GM06990 (cell line): ENCODE results near the gene PRR23C.

Experiments
- DNase-seq: peaks from one replicate; pipeline ENCODE4 v3.0.0-alpha.2; 2011; ENCODE audit not compliant: insufficient read length; ENCODE audit errors: extremely low read depth
- H3K27me3 ChIP-seq: replicated peaks from 2 replicates; pipeline ENCODE4 v1.6.0; 2011; ENCODE audit warnings: low read length; ENCODE audit not compliant: control insufficient read depth, insufficient read depth
- H3K36me3 ChIP-seq: 2 replicates; pipeline ENCODE4 v1.5.1; 2011; ENCODE audit warnings: low read length; ENCODE audit not compliant: control insufficient read depth, insufficient read depth
- H3K4me3 ChIP-seq: replicated peaks from 2 replicates; pipeline ENCODE4 v1.5.1; 2011; ENCODE audit warnings: low read depth, mild to moderate bottlenecking, control low read depth, low read length
- TF ChIP-seq, protein P1 (sequence below): IDR thresholded peaks from 2 replicates; pipeline ENCODE4 v1.5.1; 2011; ENCODE audit warnings: low read length, control low read depth, mild to moderate bottlenecking, inconsistent platforms; ENCODE audit not compliant: insufficient read depth, poor library complexity, severe bottlenecking

The PRR23C gene

DNA sequence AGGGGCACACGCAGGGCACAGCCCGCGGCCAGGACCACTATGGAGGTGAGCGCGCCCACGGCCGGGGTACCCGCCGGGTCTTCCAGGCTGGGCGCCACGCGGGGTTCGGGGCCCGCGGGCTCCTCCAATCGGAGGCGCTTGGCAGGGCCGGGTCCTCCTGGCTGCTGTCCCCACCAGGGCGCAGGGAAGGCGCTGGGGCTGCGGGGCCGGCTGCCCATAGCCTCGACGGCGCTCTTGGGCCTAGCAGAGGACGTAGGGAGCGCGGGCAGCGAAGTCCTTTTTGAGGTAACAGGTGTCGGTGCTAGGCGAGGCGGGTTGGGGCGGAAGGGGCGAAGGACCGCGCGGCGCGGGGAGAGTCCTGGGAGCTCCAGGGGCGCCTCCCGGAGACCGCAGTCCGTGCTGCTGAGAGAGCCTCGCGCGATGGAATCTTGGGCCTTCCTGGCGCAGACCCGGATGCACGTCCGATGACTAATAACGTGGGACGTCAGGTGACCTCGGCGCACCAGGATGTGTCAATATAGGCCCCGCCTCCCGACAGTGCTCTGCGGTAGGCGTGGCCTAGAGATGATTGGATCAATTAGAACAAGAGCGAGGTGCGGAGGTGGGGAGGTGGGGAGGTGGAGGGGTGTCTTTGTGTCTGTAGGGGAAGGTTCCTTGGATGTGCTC lies 38.5 kb downstream of the PRR23C start, which contains the start of gene PRR23A:
TSS of gene PRR23A (minus strand) at position 218 of the 666 bp plus-strand sequence. CDS start at position 218, 0 bp downstream.
- DNase-seq = no peak
- Histone ChIP-seq H3K36me3 (no peaks in the 10 kb centered on the region), H3K27me3 (no peaks in the 10 kb centered on the region), H3K4me3 (no peak within 1 kb of the TSS)
- TF ChIP-seq, protein P1, sequence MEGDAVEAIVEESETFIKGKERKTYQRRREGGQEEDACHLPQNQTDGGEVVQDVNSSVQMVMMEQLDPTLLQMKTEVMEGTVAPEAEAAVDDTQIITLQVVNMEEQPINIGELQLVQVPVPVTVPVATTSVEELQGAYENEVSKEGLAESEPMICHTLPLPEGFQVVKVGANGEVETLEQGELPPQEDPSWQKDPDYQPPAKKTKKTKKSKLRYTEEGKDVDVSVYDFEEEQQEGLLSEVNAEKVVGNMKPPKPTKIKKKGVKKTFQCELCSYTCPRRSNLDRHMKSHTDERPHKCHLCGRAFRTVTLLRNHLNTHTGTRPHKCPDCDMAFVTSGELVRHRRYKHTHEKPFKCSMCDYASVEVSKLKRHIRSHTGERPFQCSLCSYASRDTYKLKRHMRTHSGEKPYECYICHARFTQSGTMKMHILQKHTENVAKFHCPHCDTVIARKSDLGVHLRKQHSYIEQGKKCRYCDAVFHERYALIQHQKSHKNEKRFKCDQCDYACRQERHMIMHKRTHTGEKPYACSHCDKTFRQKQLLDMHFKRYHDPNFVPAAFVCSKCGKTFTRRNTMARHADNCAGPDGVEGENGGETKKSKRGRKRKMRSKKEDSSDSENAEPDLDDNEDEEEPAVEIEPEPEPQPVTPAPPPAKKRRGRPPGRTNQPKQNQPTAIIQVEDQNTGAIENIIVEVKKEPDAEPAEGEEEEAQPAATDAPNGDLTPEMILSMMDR = no peak

DNA sequence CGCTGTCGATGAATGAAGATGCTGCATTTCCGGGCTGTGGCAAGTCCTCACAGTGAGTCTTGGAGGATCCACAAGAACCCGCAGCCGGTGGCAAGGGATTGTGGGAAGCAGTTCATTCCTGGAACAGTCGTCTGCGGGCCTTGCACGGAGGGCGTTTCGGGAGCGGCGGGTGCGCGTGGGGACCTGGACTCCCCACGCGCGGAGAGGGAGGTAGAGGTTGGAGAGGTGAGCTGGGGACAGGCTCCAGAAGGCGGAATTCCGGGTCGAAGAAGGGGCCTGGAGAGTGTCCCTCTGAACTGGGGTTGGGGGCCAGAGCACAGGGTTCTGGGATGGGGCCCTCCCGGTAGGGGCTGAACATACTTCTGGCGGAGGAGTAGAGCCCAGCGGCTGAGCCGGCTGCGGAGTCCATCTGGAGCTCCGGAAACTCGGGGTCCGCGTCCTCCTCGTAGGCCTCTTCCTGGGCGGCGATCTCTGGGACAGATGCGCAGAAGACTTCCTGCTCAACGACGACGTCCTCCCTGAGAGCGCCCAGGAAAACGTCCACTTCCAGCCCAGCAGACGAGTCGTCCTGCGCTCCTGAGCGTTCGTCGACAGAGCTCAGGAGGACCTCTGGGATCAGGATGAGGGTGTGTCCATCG lies 39.2 kb downstream of the PRR23C start:
- no peaks in the 10 kb centered on the region for H3K27me3 ChIP-seq
- H3K36me3 ChIP-seq = no peaks in the 10 kb centered on the region
- TF ChIP-seq, protein P1 = no peak
- DNase-seq = no peak
- H3K4me3 ChIP-seq = no peak overlapping the region

DNA sequence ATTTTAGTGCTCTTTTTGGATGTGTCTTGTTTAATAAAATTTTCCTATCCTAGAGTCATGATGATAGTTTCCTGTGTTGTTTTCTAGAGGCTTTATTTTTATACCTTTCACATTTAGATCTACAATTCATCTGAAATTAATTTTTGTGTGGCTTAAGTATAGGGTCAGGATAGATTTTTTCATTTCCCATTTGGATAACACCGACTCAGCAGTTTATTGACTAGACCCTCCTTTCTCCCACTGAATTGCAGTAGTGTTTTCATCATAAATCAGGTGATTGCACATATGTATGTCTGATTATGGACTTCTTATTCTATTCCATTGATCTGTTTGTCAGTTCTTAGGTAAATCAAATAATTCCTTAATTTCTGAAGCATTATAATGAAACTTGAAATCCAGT lies 49.0 kb downstream of the PRR23C start:
- Histone ChIP-seq H3K4me3 (no peak overlapping the region), H3K27me3 (no peaks in the 10 kb centered on the region), H3K36me3 (no peaks in the 10 kb centered on the region)
- no peak for DNase-seq
- TF ChIP-seq, protein P1 = no peak
